Cardiac muscle cell (in vitro differentiated cells and primary cell): ENCODE measurements around the gene LRIG1. TPM values are rescaled to one million over a fixed set of nuclear protein-coding genes. Genes with fewer than 3 reads are reported as not detected.

ENCODE experiments used
- DNase-seq, 2 donors: peaks; one replicate each; pipeline versions ENCODE4 v3.0.0 to v3.0.0-alpha.2; 2010 to 2017; ENCODE audit warnings: low read depth in 1 of 2, low spot score in 1 of 2
- H3K27ac ChIP-seq: fragments of 200-600 bp; sonication (generic); 2 replicates; pipeline ENCODE4 v1.5.1; 2016
- H3K27me3 ChIP-seq: fragments of 200-600 bp; sonication (generic); 2 replicates; pipeline ENCODE4 v1.6.0; 2016; ENCODE audit warnings: control low read depth
- H3K36me3 ChIP-seq: fragments of 200-600 bp; sonication (generic); 2 replicates; pipeline ENCODE4 v1.5.1; 2016; ENCODE audit warnings: control low read depth
- H3K4me1 ChIP-seq: fragments of 200-600 bp; sonication (generic); 2 replicates; pipeline ENCODE4 v1.8.1; 2017; ENCODE audit warnings: low read depth, mild to moderate bottlenecking, mixed run types
- H3K4me3 ChIP-seq: fragments of 200-600 bp; sonication (generic); 2 replicates; pipeline ENCODE4 v1.5.1; 2016; ENCODE audit warnings: mild to moderate bottlenecking
- H3K9me3 ChIP-seq: fragments of 200-600 bp; sonication (generic); 2 replicates; pipeline ENCODE4 v1.5.1; 2017; ENCODE audit warnings: low read depth, mild to moderate bottlenecking, control low read depth
- CTCF ChIP-seq: IDR thresholded peaks from 2 replicates; pipeline ENCODE4 v1.5.1; 2012; ENCODE audit warnings: low read depth, mild to moderate bottlenecking, low read length
- polyA plus RNA-seq: library from polyadenylated mRNA; unstranded; fragments of >200 nt; fragmentation: Nextera tagmentation; extraction: Ambion mirVana; gene quantifications from 2 replicates; pipeline ENCODE4 v1.2.1, GENCODE V29; 2016
- total RNA-seq: library from RNA; depleted of rRNA; stranded (reverse); fragments of >200 nt; gene quantifications from 2 replicates; pipeline ENCODE4 v1.2.3, GENCODE V29; 2016

Gene LRIG1
- total and polyA plus RNA-seq, 2 experiments from 2014 or later = 27.8 to 51.1 TPM

- Histone ChIP-seq H3K27ac (peak overlapping the region; percentile 38), H3K4me3 (no peak overlapping the region), H3K36me3 (no peaks in the 10 kb centered on the region), H3K27me3 (no peaks in the 10 kb centered on the region), H3K4me1 (peaks cover 59% of the 10 kb centered on the region), H3K9me3 (no peaks in the 10 kb centered on the region)
- DNase-seq = peak in 1 of 2 donors; percentile 47
- TF ChIP-seq CTCF = no peak
These were observed 14.2 kb downstream of the LRIG1 start for GRCh38 chr3:66486646-66487045.

GRCh38 chr3:66486202-66486601 is 14.6 kb downstream of the LRIG1 start:
- no peak overlapping the region for H3K4me3 ChIP-seq
- H3K27ac ChIP-seq = no peak overlapping the region
- H3K9me3 ChIP-seq = no peaks in the 10 kb centered on the region
- DNase-seq = no peak
- H3K4me1 ChIP-seq = peaks cover 54% of the 10 kb centered on the region
- H3K36me3 ChIP-seq = no peaks in the 10 kb centered on the region
- TF ChIP-seq CTCF = no peak
- no peaks in the 10 kb centered on the region for H3K27me3 ChIP-seq

- H3K4me1 ChIP-seq = peaks cover 54% of the 10 kb centered on the region
These were observed 15.4 kb downstream of the LRIG1 start for GRCh38 chr3:66485291-66485968.

GRCh38 chr3:66484106-66484844 is 16.5 kb downstream of the LRIG1 start:
- no peaks in the 10 kb centered on the region for H3K9me3 ChIP-seq
- no peaks in the 10 kb centered on the region for H3K27me3 ChIP-seq
- H3K36me3 ChIP-seq = no peaks in the 10 kb centered on the region
- H3K4me1 ChIP-seq = peaks cover 54% of the 10 kb centered on the region
- DNase-seq = no peak
- H3K4me3 ChIP-seq = no peak overlapping the region
- no peak for TF ChIP-seq CTCF
- H3K27ac ChIP-seq = peak overlapping the region; percentile 18

More at GRCh38 chr3:66485291-66485968, 15.4 kb downstream of the LRIG1 start:
- no peak overlapping the region for H3K4me3 ChIP-seq
- TF ChIP-seq CTCF = no peak
- H3K27me3 ChIP-seq = no peaks in the 10 kb centered on the region
- peak overlapping the region; percentile 11 for H3K27ac ChIP-seq
- DNase-seq = peak; percentile 36 to 47
- no peaks in the 10 kb centered on the region for H3K36me3 ChIP-seq
- no peaks in the 10 kb centered on the region for H3K9me3 ChIP-seq

GRCh38 chr3:66483409-66483906 is 17.4 kb downstream of the LRIG1 start:
- H3K4me3 ChIP-seq = no peak overlapping the region
- DNase-seq = no peak
- peak overlapping the region; percentile 18 for H3K27ac ChIP-seq
- H3K27me3 ChIP-seq = no peaks in the 10 kb centered on the region
- H3K9me3 ChIP-seq = no peaks in the 10 kb centered on the region
- no peaks in the 10 kb centered on the region for H3K36me3 ChIP-seq
- H3K4me1 ChIP-seq = peaks cover 63% of the 10 kb centered on the region
- TF ChIP-seq CTCF = no peak
